NOMO-1 treated with DMSO at 0.1 percent for 48 hours (cell line): Measurements from ENCODE around the gene OAS3.
"Not testable (repeated sequence)": the region's sequence is repeated elsewhere in the genome, so short reads cannot be mapped to it uniquely, and the experiment has no call there.

Source experiments
- DNase-seq: peaks from one replicate; lab custom pipeline; 2025; ENCODE audit not compliant: unreplicated experiment; lab: John Stamatoyannopoulos, UW

OAS3 gene

GRCh38 chr12:112926416-112927033, 11.7 kb upstream of the OAS3 start:
- DNase-seq = not testable (repeated sequence)

DNA sequence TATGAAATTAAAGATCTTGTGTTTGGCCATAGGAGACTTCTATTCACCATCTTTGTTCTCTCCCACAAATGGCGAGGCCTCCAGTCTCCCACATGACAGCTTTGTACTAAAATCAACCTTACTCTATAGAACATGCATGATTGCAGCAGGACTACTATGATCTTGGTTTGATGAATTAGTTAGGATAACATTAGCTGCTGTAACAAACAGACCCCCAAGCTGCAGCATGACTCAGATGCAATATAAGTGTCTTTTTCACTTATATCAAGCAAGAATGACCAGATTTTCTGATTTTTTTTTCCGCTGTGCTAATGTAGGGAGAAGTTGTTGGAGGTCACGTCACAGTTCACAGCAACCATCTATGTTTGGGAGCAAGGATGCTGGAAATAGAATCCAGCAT, 10.8 kb upstream of the OAS3 start:
- no peak for DNase-seq

GRCh38 chr12:112927925-112928324, 10.3 kb upstream of the OAS3 start:
- no peak for DNase-seq

GRCh38 chr12:112928978-112929377, 9.3 kb upstream of the OAS3 start:
- DNase-seq = no peak

- no peak for DNase-seq
These were observed 8.6 kb upstream of the OAS3 start for GRCh38 chr12:112929715-112930114.

GRCh38 chr12:112930350-112930749, 7.9 kb upstream of the OAS3 start:
- DNase-seq = no peak

DNA sequence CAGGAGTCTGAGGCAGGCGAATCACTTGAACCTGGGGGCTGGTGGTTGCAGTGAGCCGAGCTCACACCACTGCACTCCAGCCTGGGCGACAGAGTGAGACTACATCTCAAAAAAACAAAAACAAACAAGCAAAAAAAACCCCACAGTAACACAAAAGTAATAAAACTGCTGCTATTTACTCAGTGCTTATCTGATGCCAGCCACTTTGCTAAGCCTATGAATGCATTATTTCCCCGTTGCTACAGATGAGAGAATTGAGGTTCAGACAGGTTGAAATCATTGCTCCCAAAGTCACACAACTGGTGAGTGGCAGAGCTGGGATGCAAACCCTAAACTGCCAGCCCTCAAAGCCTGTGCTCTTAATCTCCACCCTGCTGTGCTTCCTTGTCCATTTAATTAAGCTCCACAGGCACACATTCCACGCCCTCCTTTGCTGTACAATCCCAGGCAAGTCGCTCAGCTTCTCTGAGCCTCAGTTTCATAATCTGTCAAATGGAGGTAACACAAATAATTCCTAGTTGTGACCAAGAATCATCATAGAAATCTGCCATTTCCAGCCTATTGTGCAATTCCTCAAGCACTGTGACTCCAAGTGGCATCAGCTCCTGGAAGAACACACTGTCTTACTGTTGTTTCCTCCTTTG, 5.7 kb upstream of the OAS3 start:
- DNase-seq = no peak

GRCh38 chr12:112933129-112933505, 5.2 kb upstream of the OAS3 start:
- DNase-seq = no peak

GRCh38 chr12:112936264-112936663, 2.0 kb upstream of the OAS3 start:
- DNase-seq = no peak

DNA sequence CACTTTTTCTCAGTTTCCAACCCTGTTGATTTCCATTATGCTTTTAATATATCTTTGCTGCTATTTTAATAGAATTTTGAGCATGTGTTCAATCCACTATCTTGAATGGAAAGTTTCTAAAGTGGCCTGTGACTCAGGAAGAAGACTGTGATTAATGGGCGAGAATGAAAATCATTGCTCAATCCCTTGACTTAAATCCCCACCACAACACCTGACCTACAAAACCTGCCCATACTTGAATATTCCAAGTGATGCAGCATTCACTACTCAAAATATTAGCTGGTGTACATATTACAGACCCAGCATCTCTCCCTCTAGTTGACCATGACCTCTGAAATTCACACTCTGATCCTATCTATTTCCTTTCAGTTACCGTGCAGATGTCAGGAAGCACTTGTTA, 1.3 kb upstream of the OAS3 start:
- DNase-seq = peak; percentile 8

- DNase-seq = no peak
These were observed 477 bp downstream of the OAS3 start for GRCh38 chr12:112938751-112939150.

DNA sequence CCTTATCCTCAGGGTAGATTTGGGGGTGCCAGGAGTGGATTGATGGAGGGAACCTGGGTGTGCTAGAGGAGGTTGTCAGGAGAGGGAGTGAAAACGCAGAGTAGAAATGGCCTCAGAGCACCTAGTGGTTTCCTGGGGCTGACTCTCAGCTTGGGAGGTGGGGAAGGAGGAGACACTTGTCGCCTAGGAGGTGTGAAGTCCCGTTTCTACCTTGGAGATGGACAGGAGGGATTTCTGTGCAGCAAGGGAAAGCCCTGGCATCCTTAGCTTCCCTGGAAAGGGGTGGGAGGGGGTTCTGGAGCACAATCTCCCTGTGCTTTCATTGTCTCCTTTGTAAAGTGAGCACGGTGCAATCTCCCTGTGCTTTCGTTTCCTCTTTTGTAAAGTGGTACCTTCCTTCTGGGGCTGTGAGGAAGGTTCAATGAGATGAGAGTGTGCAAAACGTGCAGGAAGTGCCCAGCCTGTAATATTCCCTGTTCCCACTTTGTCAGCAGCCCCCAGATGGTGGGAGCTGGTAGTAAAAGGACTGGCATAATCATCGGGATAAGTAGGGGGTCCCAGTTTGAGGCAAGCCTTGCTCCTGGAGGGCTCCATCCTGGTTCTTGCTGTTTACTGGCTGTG, 1.6 kb downstream of the OAS3 start:
- peak; percentile 62 for DNase-seq

- DNase-seq = no peak
These were observed 3.5 kb downstream of the OAS3 start for GRCh38 chr12:112941528-112942335.

DNA sequence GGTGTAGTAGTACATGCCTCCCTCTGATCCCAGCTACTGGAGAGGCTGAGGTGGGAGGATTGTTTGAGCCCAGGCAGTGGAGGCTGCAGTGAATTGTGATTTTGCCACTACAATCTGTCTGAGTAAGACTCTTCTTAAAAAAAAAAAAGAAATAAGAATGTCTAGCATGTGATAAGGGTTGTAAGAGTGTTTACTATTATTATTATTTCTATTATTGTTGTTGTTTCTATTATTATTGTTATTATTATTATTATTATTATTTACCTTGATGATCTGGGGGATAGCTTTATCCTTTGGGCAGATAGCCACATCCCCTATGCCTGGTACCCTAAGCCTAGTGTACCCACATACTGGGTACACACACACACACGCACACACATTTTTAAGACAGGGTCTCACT, 4.3 kb downstream of the OAS3 start:
- DNase-seq = no peak

GRCh38 chr12:112944024-112944690, 5.9 kb downstream of the OAS3 start:
- no peak for DNase-seq

DNA sequence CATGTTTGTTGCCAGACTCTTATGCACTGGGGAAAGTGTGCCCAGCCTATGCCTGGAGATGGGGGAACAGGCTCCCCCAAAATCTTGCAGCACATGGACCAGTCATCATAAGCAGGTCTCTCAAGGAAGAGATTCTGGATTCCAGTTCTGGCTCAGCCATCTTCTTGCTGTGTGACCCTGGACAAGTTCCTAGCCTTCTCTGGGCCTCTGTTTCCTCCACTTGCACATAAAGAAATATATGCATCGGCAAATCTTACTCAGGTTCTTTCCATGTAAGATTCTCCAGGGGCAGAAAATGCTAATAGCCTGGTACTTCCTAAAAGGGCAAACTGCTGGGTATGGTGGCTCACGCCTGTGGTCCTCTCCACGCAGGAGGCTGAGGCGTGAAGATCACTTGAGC, 7.2 kb downstream of the OAS3 start:
- DNase-seq = no peak

- no peak for DNase-seq
These were observed 8.1 kb downstream of the OAS3 start for GRCh38 chr12:112946236-112947000.

- no peak for DNase-seq
These were observed 9.0 kb downstream of the OAS3 start for GRCh38 chr12:112947314-112947713.

- no peak for DNase-seq
These were observed 9.5 kb downstream of the OAS3 start for GRCh38 chr12:112947761-112948160.

- DNase-seq = no peak
These were observed 10.5 kb downstream of the OAS3 start for GRCh38 chr12:112948806-112949205.

DNA sequence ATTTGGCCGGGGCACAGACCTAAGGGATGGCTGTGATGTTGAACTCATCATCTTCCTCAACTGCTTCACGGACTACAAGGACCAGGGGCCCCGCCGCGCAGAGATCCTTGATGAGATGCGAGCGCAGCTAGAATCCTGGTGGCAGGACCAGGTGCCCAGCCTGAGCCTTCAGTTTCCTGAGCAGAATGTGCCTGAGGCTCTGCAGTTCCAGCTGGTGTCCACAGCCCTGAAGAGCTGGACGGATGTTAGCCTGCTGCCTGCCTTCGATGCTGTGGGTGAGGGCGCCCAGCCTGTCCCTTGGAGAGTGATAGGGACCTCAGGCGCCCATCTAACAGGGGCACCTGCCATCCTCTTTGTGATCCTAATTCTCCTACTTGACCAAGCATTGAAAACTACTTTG, 12.4 kb downstream of the OAS3 start:
- no peak for DNase-seq
